GM12891 (cell line): ENCODE results near the gene CEBPG.

Experiments used
- PAX5 ChIP-seq: IDR thresholded peaks from 2 replicates; pipeline ENCODE4 v1.6.1; 2011; ENCODE audit warnings: low read length, moderate library complexity, mild to moderate bottlenecking; ENCODE audit not compliant: insufficient read depth, severe bottlenecking
- POLR2A ChIP-seq: IDR thresholded peaks from 2 replicates; pipeline ENCODE4 v1.6.1; 2011; ENCODE audit warnings: low read depth, low read length, control low read depth
- POLR2AphosphoS5 ChIP-seq: IDR thresholded peaks from 2 replicates; pipeline ENCODE4 v1.6.1; 2011; ENCODE audit warnings: low read depth, low read length, control low read depth
- TAF1 ChIP-seq: IDR thresholded peaks from 2 replicates; pipeline ENCODE4 v1.6.1; 2011; ENCODE audit warnings: low read depth, low read length, control low read depth

- TF ChIP-seq POLR2AphosphoS5: no peak
- no peak for TF ChIP-seq POLR2A
- TF ChIP-seq TAF1: no peak
- TF ChIP-seq PAX5: no peak
These were observed 766 bp downstream of the CEBPG start for GRCh38 chr19:33374236-33374714.
